ENCODE results near the gene SCN5A. TPM values are rescaled to one million over a fixed set of nuclear protein-coding genes. Genes with fewer than 3 reads are reported as not detected.

Gene SCN5A
- total and polyA plus RNA-seq, 2 of the 13 experiments (the other 11 are each of a cell fraction or from before 2014, with no cell fraction given): 0.22 TPM; not detected in 1

- Histone ChIP-seq H3K9me3 (ENCODE audit: low read length) (no peaks in the 10 kb centered on the region), H3K4me2 (ENCODE audit: low read depth, low read length) (no peak overlapping the region), H3K36me3 (replicated peaks in 1 of 2; ENCODE audit: control insufficient read depth in 1 of 2, insufficient read depth in 2 of 2, low read length in 2 of 2) (no peaks in the 10 kb centered on the region), H2AFZ (ENCODE audit: low read length) (no peak overlapping the region), H3K79me2 (ENCODE audit: insufficient read depth, low read length) (no peaks in the 10 kb centered on the region), H3K4me3 (replicated peaks in 1 of 3; ENCODE audit: insufficient read depth in 1 of 3, low read depth in 2 of 3, low read length in 3 of 3) (no peak overlapping the region), H3K27me3 (ENCODE audit: control insufficient read depth in 1 of 2, insufficient read depth in 2 of 2, low read length in 2 of 2) (peaks cover 11 to 71% of the 10 kb centered on the region in 2 experiments; a peak in 3 of 5 replicates), H3K27ac (ENCODE audit: extremely low read length, insufficient read depth, low read length) (no peak overlapping the region), H4K20me1 (ENCODE audit: insufficient read depth, low read length) (no peaks in the 10 kb centered on the region), H3K4me1 (ENCODE audit: insufficient read depth, low read length) (peaks cover 10% of the 10 kb centered on the region; the same call in 1 of the 2 replicates), H3K9ac (ENCODE audit: insufficient read depth, low read depth, low read length) (no peak overlapping the region)
- no TSS peak for BruUV-seq (replicated peaks)
- FAIRE-seq (no peak), DNase-seq (ENCODE audit: low spot score) (no peak), ATAC-seq (no peak)
- in situ Hi-C loops (cut with HindIII; ENCODE audit: extremely low pct_ligation_motif_present, low pct_unique_long_range_greater_than_20kb): no loop called here
- ChIA-PET CTCF (ENCODE audit: low intra/inter-chr PET ratio, low total read pairs) (no interaction called here), POLR2A (no interaction called here)
- intact Hi-C loops (cut with micrococcal nuclease; ENCODE audit: unreplicated experiment): no loop called here
- WGBS (ENCODE audit: low lambda C conversion rate): 0% methylated on average over 4 of the region's 7 CpGs
- TF ChIP-seq ELF3 (CRISPR knock-in tag; IDR thresholded peaks at IDR 0.05): no peak
- TF ChIP-seq CSRNP1 (CRISPR knock-in tag; IDR thresholded peaks at IDR 0.05): no peak
- no peak for TF ChIP-seq TBX2 (CRISPR knock-in tag; IDR thresholded peaks at IDR 0.05; ENCODE audit: borderline replicate concordance)
- TF ChIP-seq SP2 (CRISPR knock-in tag; IDR thresholded peaks at IDR 0.05): no peak
- TF ChIP-seq, protein P1, sequence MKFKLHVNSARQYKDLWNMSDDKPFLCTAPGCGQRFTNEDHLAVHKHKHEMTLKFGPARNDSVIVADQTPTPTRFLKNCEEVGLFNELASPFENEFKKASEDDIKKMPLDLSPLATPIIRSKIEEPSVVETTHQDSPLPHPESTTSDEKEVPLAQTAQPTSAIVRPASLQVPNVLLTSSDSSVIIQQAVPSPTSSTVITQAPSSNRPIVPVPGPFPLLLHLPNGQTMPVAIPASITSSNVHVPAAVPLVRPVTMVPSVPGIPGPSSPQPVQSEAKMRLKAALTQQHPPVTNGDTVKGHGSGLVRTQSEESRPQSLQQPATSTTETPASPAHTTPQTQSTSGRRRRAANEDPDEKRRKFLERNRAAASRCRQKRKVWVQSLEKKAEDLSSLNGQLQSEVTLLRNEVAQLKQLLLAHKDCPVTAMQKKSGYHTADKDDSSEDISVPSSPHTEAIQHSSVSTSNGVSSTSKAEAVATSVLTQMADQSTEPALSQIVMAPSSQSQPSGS (CRISPR knock-in tag; IDR thresholded peaks at IDR 0.05): no peak
- TF ChIP-seq ZNF780A (CRISPR knock-in tag; IDR thresholded peaks at IDR 0.05): no peak
- TF ChIP-seq KLF16 (CRISPR knock-in tag; IDR thresholded peaks at IDR 0.05): no peak
- no peak for TF ChIP-seq ZNF446 (CRISPR knock-in tag; IDR thresholded peaks at IDR 0.05)
- TF ChIP-seq ZBTB14 (CRISPR knock-in tag; IDR thresholded peaks at IDR 0.05): no peak
- TF ChIP-seq ZNF318 (CRISPR knock-in tag; IDR thresholded peaks at IDR 0.05): no peak
- TF ChIP-seq, protein P2, sequence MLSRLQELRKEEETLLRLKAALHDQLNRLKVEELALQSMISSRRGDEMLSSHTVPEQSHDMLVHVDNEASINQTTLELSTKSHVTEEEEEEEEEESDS (CRISPR knock-in tag; IDR thresholded peaks at IDR 0.05; ENCODE audit: borderline replicate concordance): no peak
These were observed 13.0 kb downstream of the SCN5A start for GRCh38 chr3:38636464-38636863.
